PFSK-1 (cell line): ENCODE results near the gene CTBP2.

Source experiments
- FOXP2 ChIP-seq: optimal IDR thresholded peaks from 2 replicates; pipeline ENCODE3; 2011; ENCODE audit warnings: borderline replicate concordance, control low read depth, inconsistent platforms; ENCODE audit not compliant: insufficient read depth; ENCODE audit errors: extremely low read length, extremely low read depth
- POLR2AphosphoS5 ChIP-seq: IDR thresholded peaks from 2 replicates; pipeline ENCODE4 v1.6.1; 2012; ENCODE audit warnings: low read depth, mild to moderate bottlenecking, control low read depth, low read length, moderate library complexity
- SIN3A ChIP-seq: IDR thresholded peaks from 2 replicates; pipeline ENCODE4 v1.6.1; 2012; ENCODE audit warnings: mild to moderate bottlenecking, low read length, moderate library complexity, borderline replicate concordance; ENCODE audit not compliant: insufficient read depth
- TAF1 ChIP-seq: IDR thresholded peaks from 2 replicates; pipeline ENCODE4 v1.6.1; 2012; ENCODE audit warnings: low read length, control low read depth, borderline replicate concordance; ENCODE audit not compliant: insufficient read depth
- TF ChIP-seq, protein P1 (sequence below), 2 experiments: IDR thresholded peaks; 2 replicates each; pipeline versions ENCODE4 v1.6.1 to v1.8.0; 2011 to 2012; ENCODE audit warnings: low read depth in 2 of 2, low read length in 2 of 2, control low read depth in 1 of 2, inconsistent platforms in 1 of 2, mild to moderate bottlenecking in 1 of 2, moderate library complexity in 1 of 2; ENCODE audit not compliant: insufficient read depth in 1 of 2

Gene CTBP2

DNA sequence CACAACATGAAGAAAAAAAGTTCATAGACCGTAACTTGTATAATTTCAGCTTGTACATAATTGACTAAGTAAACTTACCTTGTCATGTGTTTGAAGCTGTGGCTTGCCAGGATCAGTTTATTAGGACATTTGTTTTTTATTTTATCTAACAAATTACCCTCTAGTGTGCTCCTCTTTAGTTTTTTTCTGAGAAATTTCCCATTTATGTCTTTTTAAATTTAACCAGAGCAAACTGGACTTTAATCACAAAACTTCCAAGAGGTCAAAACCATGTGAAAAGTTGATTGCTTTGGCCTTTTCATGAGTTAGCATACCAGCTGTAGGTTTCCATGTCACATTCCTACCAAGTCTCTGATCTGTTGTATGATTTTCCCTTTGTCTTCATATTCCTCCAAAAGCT, 176.0 kb downstream of the CTBP2 start:
- no peak for TF ChIP-seq POLR2AphosphoS5
- TF ChIP-seq FOXP2, result no peak
- no peak for TF ChIP-seq TAF1
- TF ChIP-seq, protein P1, sequence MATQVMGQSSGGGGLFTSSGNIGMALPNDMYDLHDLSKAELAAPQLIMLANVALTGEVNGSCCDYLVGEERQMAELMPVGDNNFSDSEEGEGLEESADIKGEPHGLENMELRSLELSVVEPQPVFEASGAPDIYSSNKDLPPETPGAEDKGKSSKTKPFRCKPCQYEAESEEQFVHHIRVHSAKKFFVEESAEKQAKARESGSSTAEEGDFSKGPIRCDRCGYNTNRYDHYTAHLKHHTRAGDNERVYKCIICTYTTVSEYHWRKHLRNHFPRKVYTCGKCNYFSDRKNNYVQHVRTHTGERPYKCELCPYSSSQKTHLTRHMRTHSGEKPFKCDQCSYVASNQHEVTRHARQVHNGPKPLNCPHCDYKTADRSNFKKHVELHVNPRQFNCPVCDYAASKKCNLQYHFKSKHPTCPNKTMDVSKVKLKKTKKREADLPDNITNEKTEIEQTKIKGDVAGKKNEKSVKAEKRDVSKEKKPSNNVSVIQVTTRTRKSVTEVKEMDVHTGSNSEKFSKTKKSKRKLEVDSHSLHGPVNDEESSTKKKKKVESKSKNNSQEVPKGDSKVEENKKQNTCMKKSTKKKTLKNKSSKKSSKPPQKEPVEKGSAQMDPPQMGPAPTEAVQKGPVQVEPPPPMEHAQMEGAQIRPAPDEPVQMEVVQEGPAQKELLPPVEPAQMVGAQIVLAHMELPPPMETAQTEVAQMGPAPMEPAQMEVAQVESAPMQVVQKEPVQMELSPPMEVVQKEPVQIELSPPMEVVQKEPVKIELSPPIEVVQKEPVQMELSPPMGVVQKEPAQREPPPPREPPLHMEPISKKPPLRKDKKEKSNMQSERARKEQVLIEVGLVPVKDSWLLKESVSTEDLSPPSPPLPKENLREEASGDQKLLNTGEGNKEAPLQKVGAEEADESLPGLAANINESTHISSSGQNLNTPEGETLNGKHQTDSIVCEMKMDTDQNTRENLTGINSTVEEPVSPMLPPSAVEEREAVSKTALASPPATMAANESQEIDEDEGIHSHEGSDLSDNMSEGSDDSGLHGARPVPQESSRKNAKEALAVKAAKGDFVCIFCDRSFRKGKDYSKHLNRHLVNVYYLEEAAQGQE (IDR thresholded peaks at IDR 0.05; ENCODE audit: insufficient read depth in 1 of 2, low read depth in 2 of 2, low read length in 2 of 2), result no peak
- TF ChIP-seq SIN3A, result no peak

DNA sequence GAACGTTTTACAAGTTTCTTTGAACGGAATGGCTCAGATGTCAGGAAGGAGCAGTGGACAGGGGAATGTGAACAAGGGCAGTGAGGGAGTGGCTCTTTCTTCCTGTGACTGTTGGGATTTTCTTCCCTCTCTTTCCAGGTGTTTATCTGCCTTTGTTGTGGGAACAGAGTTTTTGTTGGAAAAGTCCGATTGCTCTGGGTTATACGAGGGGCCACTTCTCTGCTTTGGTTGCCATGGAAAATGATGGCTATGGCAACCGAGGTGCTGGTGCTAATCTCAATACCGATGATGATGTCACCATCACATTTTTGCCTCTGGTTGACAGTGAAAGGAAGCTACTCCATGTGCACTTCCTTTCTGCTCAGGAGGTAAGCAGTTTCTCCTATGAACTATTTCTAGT, 177.0 kb downstream of the CTBP2 start:
- TF ChIP-seq FOXP2, result no peak
- TF ChIP-seq, protein P1 (IDR thresholded peaks at IDR 0.05; ENCODE audit: insufficient read depth in 1 of 2, low read depth in 2 of 2, low read length in 2 of 2), result no peak
- TF ChIP-seq SIN3A, result no peak
- no peak for TF ChIP-seq TAF1
- TF ChIP-seq POLR2AphosphoS5, result no peak

DNA sequence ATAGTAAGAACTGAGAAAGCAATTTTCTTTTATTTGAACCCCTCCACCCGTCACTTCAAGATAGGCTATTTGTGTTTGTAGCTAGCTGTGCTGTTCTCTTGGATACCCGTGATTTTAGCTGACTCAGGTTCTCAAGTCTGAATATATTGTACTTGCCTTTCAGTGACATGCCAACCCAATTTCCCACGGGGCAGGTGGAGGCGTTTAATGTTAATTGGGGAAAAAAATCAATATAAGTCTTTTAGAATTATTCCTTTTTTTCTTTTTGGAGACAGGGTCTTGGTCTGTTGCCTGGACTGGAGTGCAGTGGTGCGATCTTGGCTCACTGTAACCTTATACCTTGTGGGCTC, 182.0 kb downstream of the CTBP2 start:
- no peak for TF ChIP-seq SIN3A
- no peak for TF ChIP-seq FOXP2
- TF ChIP-seq TAF1, result no peak
- TF ChIP-seq, protein P1 (IDR thresholded peaks at IDR 0.05; ENCODE audit: insufficient read depth in 1 of 2, low read depth in 2 of 2, low read length in 2 of 2), result no peak
- TF ChIP-seq POLR2AphosphoS5, result no peak

DNA sequence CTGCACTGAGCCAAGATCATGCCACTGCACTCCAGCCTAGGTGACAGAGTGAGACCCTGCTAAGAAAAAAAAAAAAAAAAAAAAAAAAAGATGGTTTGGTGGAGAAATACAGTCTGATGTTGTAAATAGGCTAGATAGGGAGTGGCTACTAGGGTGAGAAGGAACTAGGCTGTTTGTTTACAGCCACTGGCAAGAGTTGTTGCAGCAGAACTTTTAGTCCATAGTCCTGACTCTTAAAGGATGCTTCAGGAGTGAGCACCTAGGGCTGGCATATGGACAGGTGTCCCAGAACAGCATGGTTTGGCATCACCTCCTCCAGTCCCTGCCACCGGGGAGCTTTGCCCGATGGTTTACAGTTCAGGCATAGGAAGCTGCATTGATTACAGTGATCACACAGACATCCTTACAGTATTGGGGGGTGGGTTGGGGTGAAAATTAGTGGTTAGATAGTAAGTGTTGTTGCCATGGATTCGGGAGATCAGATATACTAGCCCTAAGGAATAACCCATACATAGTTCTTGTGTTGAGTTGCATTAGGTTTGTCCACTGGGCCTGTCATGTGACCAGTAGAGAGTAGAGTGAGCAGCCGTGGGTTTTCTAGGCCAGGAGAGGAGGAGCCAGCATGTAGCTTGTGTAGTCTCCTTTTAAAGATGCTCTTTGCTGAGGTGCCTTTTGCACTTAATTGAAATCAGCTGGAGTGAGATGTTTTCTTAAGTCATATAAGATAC, 182.6 kb downstream of the CTBP2 start:
- TF ChIP-seq SIN3A (no peak), TAF1 (no peak), FOXP2 (no peak), POLR2AphosphoS5 (no peak)
- TF ChIP-seq, protein P1 (IDR thresholded peaks at IDR 0.05; ENCODE audit: insufficient read depth in 1 of 2, low read depth in 2 of 2, low read length in 2 of 2), result no peak

DNA sequence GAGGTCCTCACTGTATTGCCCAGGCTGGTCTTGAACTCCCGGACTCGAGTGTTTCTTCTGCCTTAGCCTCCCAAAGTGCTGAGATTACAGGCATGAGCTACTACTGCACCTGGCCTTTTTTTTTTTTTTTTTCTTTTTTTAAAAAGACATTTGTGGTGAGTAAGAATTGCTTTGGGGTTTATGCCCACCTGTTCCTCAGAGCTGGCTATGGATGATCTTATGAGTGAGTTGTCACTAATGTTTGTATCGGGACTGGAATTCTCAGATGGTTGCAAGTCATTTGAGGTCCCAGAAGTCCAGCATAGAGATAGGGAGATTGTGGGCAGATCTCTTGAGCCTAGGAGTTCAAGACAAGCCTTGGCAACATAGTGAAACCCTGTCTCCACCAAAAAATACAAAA, 183.2 kb downstream of the CTBP2 start:
- TF ChIP-seq POLR2AphosphoS5 (no peak), SIN3A (no peak), TAF1 (no peak), FOXP2 (no peak)
- TF ChIP-seq, protein P1 (IDR thresholded peaks at IDR 0.05; ENCODE audit: insufficient read depth in 1 of 2, low read depth in 2 of 2, low read length in 2 of 2), result no peak
